HG02938 (cell line): ENCODE data around the gene APLF.
"Not testable (repeated sequence)": the region's sequence is repeated elsewhere in the genome, so short reads cannot be mapped to it uniquely, and the experiment has no call there.

Experiments
- ATAC-seq: cut with Tn5 transposase; IDR thresholded peaks from one replicate; pipeline ENCODE4 v1.9.1; 2021; ENCODE audit warnings: mild to moderate bottlenecking, moderate library complexity; ENCODE audit not compliant: unreplicated experiment

Gene APLF

DNA sequence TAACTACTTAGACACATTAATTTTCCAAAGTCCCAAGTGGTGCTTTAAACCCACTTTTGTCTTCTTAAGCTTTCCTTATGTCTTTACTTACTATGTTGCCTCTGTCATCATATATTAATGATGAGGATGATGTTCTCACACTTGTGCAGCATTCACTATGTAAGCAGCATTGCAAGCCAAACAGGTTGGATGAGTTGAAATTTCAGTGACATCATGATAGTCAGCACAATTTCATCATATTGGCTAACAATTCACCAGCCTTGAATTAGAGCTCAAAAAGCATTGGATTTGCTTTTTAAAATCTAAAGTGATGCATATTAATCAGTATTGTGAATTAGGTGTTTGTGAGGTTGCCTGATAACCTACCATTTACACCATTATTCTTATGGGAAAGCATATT lies 7.7 kb downstream of the APLF start:
- ATAC-seq = no peak

DNA sequence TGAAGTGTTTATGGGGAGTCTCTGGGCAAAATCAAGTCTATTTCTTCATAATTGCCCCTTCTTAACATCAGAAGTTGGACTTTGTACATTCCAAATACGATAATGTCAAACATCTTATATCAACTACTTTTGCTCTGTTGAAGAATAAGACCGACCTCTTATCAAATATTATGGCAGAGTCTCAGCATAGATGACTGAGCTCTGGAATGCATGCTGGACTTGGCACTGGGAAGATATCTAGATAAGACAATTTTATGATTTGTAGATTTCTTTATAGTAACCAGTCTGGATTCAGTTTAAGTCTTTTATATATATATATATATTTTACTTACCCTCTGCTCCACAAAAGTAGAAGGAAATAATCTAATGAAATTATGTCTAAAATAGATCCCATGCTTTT lies 8.2 kb downstream of the APLF start:
- no peak for ATAC-seq

DNA sequence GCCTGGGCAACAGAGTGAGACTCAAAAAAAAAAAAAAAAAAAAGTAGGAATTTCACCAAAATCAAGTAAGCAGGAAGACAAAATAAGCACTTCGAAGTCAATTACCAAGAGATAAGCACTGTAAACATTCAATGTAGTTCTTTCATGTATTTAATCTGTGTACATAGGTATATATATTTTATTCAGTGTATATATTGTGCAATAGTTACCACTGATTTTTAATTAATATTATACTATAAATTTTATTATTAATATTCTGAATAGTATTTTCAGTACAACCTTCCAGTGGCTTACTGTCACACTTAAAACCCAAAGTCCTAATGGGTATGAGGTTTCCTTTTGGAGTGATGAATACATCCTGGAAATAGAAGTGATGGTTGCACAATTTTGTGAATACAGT lies 9.1 kb downstream of the APLF start:
- ATAC-seq = no peak

DNA sequence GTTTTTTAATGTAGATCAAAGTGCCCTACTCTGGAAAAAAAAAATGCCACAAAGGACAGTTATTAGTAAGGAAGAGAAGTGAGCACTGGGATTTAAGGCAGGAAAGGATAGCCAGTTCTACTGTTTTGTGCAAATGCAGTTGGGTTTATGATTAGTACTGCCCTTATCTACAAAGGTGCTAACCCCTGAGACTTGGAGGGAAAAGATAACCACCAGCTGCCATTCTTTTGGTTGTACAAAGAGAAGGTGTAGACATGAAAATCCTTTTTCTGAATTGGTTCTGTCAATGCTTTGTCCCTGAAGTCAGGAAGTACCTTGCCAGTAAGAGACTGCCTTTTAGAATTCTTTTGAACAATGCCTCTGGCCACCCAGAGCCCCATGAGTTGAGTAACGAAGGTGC lies 11.3 kb downstream of the APLF start:
- no peak for ATAC-seq

DNA sequence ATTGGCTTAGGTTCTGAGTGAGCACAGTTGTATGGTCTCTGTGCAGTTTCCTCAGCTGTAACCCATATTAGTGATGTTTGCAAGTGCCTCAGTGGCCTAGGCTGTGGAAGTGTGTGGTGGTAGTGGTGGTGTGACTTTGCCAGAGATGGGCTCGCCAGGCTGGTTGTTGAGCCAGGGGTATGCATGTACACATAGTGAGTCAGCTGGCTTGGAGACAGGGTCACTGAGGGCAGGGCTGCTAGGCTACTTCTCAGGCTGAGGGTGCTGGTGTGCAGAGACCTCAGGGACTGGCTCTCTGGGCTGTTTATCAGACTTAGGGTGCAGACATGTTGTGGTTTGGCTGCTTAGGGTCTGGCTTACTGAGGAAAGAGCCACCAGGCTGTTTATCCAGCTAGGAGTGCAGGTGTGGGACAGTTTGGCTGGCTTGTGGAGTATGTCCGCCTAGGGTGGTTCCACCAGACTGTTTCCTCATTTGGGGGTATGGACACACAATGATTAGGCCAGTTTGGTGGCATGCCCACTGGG lies 15.0 kb downstream of the APLF start:
- ATAC-seq = no peak

DNA sequence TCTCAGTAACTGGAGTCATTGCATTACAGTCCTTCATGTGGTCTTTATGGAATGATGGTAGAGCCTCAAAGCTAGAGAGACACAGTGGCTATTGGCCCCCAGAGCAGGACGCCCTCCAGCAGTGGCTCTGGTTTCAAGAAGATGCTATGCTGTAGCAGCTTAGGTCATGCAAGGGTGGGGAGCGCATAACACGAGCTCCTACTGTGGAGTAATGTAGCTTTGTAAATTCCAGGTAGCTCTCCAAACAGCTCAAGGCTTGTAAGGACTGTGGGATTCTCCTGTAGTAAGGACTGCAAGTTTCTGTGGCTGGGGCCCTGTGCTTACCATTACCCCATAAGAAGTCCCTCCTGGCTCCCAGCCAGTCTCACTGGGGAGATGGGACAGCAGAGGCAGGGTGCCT lies 15.6 kb downstream of the APLF start:
- no peak for ATAC-seq

DNA sequence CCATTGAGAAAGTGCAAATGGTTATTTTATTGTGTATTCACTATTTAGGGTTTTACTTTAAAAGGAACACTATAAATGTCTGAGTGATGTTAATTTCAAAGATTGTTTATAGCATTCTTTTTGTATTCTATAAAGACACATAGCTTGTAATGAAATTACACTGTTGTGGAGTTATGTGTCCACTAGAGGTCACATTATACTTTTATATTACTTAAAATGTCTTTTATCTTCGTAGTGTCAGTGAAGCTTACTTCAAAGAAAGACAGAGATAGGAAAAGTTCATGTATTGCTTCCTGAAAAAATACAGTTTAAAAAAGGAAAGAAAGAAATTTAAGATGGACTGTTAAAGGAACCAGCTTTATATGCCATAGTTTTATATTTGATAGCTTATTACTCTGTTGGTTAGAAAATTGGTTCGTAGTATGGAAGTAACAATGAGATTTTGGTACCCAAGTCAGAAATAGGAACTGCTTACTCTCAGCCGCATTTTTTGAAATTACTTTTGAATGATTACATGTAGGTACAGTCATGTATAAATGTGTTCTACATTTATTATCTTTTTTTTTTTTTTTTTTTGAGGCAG lies 20.5 kb downstream of the APLF start:
- no peak for ATAC-seq

DNA sequence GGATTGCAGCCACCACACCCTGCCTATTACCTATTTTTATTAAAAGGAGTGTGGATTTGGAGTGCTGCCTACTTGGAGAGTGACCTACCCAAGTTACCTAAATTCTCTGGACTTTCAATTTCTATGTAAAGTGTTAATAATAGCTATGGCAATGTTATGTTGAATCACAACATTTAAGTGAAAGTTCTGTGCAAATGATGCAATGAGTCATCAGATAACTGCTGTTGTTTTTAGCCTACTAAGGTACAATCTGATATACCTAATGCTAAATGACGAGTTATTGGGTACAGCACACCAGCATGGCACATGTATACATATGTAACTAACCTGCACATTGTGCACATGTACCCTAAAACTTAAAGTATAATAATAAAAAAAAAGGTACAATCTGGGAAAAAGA lies 21.2 kb downstream of the APLF start:
- ATAC-seq = not testable (repeated sequence)

DNA sequence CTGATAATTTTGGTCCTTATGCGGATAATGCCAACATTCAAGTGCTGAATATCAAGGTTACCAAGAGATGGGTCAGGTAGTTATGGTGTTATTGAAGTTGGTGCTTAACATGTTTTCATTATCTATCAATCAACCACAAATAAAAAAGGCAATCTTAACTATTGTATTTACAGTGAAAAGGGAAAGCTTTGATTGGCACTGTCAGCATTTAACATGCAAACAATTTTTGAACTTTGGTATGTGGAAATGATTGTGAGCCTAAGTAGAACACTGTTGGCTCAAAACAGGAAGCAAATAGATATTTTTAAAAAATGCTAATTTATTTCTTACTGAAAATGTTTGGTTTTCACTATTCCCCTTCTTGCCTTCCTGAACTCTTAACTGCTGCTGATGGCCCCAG lies 21.9 kb downstream of the APLF start:
- ATAC-seq = no peak

DNA sequence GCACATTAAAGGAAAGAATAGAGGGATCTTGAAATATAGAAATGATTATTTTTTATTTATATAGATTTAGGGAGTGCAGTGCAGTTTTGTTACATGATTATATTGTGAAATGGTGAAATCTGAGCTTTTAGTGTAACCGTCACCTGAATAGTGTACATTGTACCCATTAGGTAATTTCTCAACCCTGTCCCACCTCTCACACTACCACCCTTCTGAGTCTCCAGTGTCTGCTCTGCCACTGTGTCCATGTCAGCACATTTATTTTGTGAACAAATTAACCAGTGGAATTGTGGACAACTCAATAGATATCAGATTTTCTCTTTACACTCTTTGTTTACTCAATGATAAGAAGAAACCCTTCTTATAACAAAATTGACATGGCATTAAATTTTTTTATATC lies 24.2 kb downstream of the APLF start:
- ATAC-seq = no peak

DNA sequence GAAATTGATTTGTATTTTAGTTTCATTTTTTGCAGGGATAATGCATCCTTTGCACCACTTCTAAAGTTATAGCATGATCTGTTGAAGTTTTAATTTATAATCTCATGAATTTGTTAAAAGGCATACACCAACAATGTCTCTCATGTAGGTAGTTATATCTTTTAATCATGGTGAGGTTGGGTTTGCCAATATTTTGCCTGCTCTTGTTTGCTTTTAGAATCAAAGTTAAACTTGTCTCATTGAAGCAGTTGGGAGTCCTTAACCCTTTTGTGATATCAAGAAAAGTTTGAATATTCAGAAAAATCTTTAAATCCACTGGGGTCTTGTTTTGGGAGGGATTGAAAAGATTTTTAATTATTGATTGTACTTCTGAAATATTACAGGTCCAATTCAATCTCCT lies 31.7 kb downstream of the APLF start:
- ATAC-seq = no peak

DNA sequence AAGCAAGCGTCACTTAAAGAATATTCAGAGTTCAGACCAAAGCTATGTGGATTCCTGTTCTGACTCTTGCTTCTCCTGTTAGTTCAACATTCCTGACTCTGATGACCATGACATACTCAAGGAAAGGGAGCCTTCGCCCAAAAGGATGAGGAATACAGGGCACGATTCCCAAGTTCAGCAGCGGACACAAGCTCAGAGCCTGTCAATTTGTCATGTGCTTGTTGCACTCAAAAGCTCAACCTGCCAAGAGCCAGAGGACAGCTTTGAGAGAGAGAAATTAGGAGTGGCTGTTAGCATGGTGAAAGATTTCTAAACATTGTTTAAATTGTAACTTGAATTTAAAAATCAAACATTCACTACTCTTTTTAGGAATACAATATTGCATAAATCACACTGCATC lies 33.3 kb downstream of the APLF start:
- no peak for ATAC-seq

DNA sequence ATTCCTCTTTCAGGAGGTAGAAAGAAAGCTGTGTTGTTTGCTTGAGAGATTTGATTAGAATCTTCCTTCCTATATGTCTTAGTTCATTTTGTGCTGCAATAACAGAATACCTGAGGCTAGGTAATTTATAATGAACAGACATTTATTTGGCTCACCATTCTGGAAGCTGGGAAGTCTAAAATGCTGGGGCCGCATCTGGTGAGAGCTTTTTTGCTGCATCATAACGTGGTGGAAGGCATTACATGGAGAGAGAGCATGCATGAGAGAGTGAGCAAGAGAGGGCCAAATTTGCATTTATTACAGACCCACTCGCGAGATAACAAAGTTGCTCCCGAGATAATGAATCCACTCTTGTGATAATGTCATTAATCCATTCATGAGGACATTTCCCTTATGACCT lies 34.4 kb downstream of the APLF start:
- no peak for ATAC-seq

DNA sequence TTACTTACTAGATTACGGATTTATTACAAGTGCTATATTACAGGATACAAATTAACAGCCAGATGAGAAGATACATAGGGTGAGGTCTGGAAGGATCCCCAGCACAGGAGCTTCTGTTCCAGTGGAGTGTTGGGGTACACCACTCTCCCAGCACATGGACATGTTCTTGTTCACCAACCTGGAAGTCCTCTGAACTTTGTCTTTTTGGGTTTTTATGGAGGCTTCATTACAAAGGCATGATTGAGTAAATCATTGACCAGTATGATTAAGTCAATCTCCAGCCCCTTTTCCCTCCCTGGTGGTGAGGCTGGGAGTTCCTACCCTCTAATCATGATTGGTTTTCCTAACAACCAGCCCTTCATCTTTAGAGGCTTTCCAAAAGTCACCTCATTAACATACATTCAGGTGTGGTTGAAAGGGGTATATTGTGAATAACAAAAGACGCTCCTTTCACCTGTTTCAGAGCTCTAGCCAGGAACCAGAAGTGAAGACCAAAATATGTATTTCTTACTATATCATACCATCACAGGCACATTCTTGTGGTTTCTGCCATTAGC lies 38.3 kb downstream of the APLF start:
- no peak for ATAC-seq

DNA sequence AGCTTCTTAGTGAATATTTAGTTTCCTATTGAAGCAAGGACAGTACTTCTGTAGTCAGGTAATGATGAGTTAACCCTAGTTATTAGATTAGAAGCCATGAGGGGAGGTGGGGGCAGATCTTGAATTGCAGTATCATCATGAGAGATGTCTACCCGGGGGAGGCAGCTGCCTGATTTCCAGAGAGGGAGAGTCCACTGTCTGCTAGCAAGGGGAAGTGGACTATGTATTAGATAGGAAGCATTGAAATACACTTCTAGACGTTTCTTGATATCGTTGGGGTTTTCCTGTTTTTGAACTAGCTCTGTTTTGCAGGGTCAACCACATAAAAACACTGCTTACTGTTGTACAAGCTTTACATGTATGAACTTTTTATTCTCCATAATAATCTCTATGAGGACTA lies 38.8 kb downstream of the APLF start:
- ATAC-seq = no peak

DNA sequence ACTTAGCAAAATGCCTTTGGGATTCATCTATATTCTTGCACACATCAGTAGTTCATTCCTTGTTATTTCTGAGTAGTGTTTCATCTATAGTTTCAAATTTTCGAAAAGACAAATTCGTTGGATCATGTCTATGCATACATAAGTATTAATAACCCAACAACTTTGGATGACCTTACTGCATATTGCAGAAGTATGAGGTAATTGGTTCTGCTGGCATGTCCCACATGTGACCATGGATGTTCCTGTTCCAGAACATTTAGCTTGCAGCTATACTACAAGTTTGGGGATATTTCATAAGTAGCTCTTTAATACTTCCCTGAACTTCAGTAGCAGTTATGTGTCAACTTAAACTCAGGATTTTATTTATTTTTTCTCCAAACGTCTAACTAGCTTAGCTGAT lies 44.9 kb downstream of the APLF start:
- ATAC-seq = no peak

DNA sequence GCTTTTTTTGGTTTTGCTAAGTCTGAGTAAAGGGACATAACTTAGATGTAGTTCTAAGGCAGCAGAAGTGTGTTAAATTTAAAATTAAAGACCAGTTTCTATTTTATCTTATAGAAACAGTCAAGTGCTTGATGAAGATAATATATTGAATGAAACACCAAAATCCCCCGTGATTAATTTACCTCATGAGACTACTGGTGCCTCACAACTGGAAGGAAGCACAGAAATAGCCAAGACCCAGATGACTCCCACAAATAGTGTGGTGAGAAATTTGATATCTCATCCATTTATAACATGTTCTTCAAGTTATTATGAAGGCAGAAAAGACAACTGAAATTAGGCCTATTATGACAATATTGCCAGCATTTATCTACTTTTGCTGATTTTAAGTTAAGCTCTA lies 45.6 kb downstream of the APLF start:
- ATAC-seq = no peak

DNA sequence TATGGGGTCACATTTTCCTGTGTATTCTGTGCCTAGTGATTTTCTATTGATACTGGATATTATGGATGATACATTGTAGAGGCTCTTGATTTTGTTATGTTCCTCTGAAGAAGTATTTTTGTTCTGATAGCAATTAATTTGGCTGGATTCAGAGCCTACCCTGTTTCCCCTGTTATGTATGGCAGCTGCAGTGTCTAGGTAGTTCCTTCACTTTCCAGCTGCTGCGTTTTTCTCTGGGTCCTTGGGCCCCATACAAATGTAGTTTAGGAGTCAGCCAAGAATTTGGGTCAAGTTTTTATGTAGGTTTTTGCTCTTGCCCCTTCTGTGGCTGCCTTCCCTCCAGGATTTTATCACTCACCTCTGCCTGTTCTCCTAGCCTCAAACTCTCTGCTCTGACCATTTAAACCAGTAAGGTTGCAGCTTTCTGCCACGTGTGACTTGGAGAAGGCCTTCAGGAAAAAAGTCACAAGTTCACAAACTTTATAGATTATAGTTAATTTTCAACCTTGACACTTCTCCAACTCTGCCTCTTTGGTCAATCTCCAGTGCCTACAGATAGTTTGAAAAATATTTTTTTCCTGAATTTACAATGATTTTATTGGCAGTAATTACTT lies 47.0 kb downstream of the APLF start:
- ATAC-seq = no peak

DNA sequence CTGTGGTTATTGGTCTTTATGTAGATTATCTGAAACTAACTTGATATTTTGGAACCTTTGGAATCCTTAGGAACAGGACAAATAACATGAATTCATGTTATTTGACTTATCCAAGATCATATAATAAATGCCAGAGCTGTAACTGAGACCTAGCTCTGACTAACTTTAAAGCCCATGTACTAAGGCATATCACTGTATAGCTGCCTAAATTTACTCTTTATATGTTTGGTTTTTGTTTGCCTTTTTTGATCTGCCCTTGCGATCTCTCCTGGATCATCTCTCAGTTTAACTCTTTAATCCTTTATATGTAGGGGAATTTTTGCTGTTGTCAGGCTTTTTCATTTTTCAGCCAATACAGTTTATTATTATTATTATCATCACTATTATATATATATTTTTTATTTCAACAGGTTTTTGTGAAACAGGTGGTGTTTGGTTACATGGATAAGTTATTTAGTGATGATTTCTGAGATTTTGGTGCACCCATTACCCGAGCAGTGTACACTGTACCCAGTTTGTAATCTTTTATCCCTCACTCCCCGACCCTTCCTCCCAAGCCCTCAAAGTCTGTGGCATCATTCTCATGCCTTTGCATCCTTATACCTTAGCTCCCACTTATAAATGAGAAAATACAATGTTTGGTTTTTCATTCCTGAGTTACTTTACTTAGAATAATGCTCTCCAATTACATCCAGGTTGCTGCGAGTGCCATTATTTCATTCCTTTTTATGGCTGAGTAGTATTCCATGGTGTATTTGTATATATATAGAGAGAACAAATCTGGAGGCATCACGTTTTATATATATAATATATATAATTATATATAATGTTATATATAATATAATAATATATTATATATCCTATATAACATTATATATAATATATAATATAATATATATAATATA lies 48.9 kb downstream of the APLF start:
- ATAC-seq = no peak

DNA sequence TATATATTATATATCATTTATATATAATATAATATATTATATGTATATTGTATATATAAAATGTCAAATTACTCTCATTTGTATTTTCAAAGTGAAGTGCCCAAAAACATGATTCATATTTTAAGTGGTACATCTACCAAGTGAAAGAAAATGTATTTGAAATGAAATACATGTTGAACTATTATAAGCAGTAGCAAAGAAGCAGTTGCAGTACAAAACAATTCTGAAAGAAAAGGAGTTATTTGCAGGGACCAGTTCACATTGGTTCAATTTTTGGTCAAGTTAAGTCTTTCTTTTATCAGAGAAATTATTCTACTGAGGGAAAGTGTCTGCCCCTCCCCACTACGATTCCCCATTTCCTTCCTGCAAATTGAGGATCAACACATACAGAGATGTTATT lies 51.9 kb downstream of the APLF start:
- no peak for ATAC-seq

DNA sequence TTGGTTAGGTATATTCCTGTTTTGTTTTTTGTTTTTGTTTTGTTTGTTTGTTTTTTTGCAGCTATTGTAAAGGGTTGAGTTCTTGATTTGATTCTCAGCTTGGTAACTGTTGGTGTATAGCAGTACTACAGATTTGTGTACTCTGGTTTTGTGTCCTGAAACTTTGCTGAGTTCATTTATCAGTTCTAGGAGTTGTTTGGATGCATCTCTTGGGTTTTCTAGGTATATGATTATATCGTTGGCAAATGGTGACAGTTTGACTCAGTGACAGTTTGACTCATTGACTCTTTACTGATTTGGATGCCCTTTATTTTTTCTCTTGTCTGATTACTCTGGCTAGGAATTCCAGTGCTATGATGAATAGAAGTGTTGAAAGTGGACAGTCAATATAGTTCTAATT lies 53.7 kb downstream of the APLF start:
- no peak for ATAC-seq

DNA sequence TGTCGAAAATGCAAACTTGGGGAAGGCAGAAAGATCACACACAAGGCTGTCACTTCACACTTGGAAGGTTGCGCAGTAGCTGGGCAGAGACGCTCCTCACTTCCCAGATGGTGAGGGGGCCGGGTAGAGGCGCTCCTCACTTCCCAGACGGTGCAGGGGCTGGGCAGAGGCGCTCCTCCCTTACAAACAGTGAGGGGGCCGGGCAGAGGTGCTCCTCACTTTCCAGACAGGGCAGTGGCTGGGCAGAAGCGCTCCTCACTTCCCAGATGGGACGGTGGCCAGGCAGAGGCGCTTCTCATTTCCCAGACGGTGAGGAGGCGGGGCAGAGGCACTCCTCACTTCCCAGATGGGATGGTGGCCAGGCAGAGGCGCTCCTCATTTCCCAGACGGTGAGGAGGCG lies 59.6 kb downstream of the APLF start:
- ATAC-seq = not testable (repeated sequence)
